ENCODE results near the gene DMKN.
"Not testable (repeated sequence)": the region's sequence is repeated elsewhere in the genome, so short reads cannot be mapped to it uniquely, and the experiment has no call there.

The DMKN gene

GRCh38 chr19:35478794-35479677 lies 34.4 kb downstream of the DMKN start:
- H3K4me1 ChIP-seq (ENCODE audit: control insufficient read depth, insufficient read depth, low read length): no peaks in the 10 kb centered on the region
- H3K4me3 ChIP-seq (ENCODE audit: low read length in 2 of 2): no peak overlapping the region
- H3K9me3 ChIP-seq (ENCODE audit: control insufficient read depth in 2 of 2, low read length in 2 of 2): no peaks in the 10 kb centered on the region
- H3K27ac ChIP-seq (ENCODE audit: low read length): no peak overlapping the region
- H3K27me3 ChIP-seq (ENCODE audit: control insufficient read depth in 1 of 2, insufficient read depth in 2 of 2, low read length in 2 of 2): no peaks in the 10 kb centered on the region
- H3K9ac ChIP-seq (ENCODE audit: low read length in 2 of 2): no peak overlapping the region
- no peaks in the 10 kb centered on the region for H3K36me3 ChIP-seq (ENCODE audit: control insufficient read depth in 2 of 2, insufficient read depth in 2 of 2, low read length in 2 of 2)

- no peaks in the 10 kb centered on the region for H3K4me1 ChIP-seq (ENCODE audit: control insufficient read depth, insufficient read depth, low read length)
- H3K9me3 ChIP-seq (ENCODE audit: control insufficient read depth in 2 of 2, low read length in 2 of 2): no peaks in the 10 kb centered on the region
- H3K27ac ChIP-seq (ENCODE audit: low read length): no peak overlapping the region
- no peak overlapping the region for H3K9ac ChIP-seq (ENCODE audit: low read length in 2 of 2)
- H3K36me3 ChIP-seq (ENCODE audit: control insufficient read depth in 2 of 2, insufficient read depth in 2 of 2, low read length in 2 of 2): no peaks in the 10 kb centered on the region
- H3K27me3 ChIP-seq (ENCODE audit: control insufficient read depth in 1 of 2, insufficient read depth in 2 of 2, low read length in 2 of 2): no peaks in the 10 kb centered on the region
- no peak overlapping the region for H3K4me3 ChIP-seq (ENCODE audit: low read length in 2 of 2)
These were observed 37.3 kb downstream of the DMKN start for GRCh38 chr19:35476149-35476548.

GRCh38 chr19:35474594-35474993 lies 38.9 kb downstream of the DMKN start:
- H3K4me3 ChIP-seq (ENCODE audit: low read length in 2 of 2); H3K36me3 ChIP-seq (ENCODE audit: control insufficient read depth in 2 of 2, insufficient read depth in 2 of 2, low read length in 2 of 2); H3K9me3 ChIP-seq (ENCODE audit: control insufficient read depth in 2 of 2, low read length in 2 of 2); H3K9ac ChIP-seq (ENCODE audit: low read length in 2 of 2); H3K27ac ChIP-seq (ENCODE audit: low read length); H3K4me1 ChIP-seq (ENCODE audit: control insufficient read depth, insufficient read depth, low read length); H3K27me3 ChIP-seq (ENCODE audit: control insufficient read depth in 1 of 2, insufficient read depth in 2 of 2, low read length in 2 of 2): not testable (repeated sequence)

- Histone ChIP-seq H3K4me1 (ENCODE audit: control insufficient read depth, insufficient read depth, low read length) (no peaks in the 10 kb centered on the region), H3K27ac (ENCODE audit: low read length) (no peak overlapping the region), H3K36me3 (ENCODE audit: control insufficient read depth in 2 of 2, insufficient read depth in 2 of 2, low read length in 2 of 2) (no peaks in the 10 kb centered on the region), H3K4me3 (ENCODE audit: low read length in 2 of 2) (no peak overlapping the region), H3K9me3 (ENCODE audit: control insufficient read depth in 2 of 2, low read length in 2 of 2) (no peaks in the 10 kb centered on the region), H3K9ac (ENCODE audit: low read length in 2 of 2) (no peak overlapping the region), H3K27me3 (ENCODE audit: control insufficient read depth in 1 of 2, insufficient read depth in 2 of 2, low read length in 2 of 2) (no peaks in the 10 kb centered on the region)
These were observed 39.3 kb downstream of the DMKN start for GRCh38 chr19:35474104-35474503.

- Histone ChIP-seq H3K4me3 (ENCODE audit: low read length in 2 of 2) (no peak overlapping the region), H3K9me3 (ENCODE audit: control insufficient read depth in 2 of 2, low read length in 2 of 2) (no peaks in the 10 kb centered on the region), H3K9ac (ENCODE audit: low read length in 2 of 2) (no peak overlapping the region), H3K4me1 (ENCODE audit: control insufficient read depth, insufficient read depth, low read length) (no peaks in the 10 kb centered on the region), H3K36me3 (ENCODE audit: control insufficient read depth in 2 of 2, insufficient read depth in 2 of 2, low read length in 2 of 2) (no peaks in the 10 kb centered on the region), H3K27ac (ENCODE audit: low read length) (no peak overlapping the region), H3K27me3 (ENCODE audit: control insufficient read depth in 1 of 2, insufficient read depth in 2 of 2, low read length in 2 of 2) (peaks cover 2 to 4% of the 10 kb centered on the region in 2 donors)
These were observed 41.5 kb downstream of the DMKN start for GRCh38 chr19:35471946-35472345.

GRCh38 chr19:35471075-35471474 lies 42.4 kb downstream of the DMKN start:
- H3K9ac ChIP-seq (ENCODE audit: low read length in 2 of 2); H3K27me3 ChIP-seq (ENCODE audit: control insufficient read depth in 1 of 2, insufficient read depth in 2 of 2, low read length in 2 of 2); H3K9me3 ChIP-seq (ENCODE audit: control insufficient read depth in 2 of 2, low read length in 2 of 2); H3K4me3 ChIP-seq (ENCODE audit: low read length in 2 of 2); H3K4me1 ChIP-seq (ENCODE audit: control insufficient read depth, insufficient read depth, low read length); H3K27ac ChIP-seq (ENCODE audit: low read length); H3K36me3 ChIP-seq (ENCODE audit: control insufficient read depth in 2 of 2, insufficient read depth in 2 of 2, low read length in 2 of 2): not testable (repeated sequence)

GRCh38 chr19:35470128-35470527 lies 43.3 kb downstream of the DMKN start:
- no peaks in the 10 kb centered on the region for H3K36me3 ChIP-seq (ENCODE audit: control insufficient read depth in 2 of 2, insufficient read depth in 2 of 2, low read length in 2 of 2)
- H3K4me1 ChIP-seq (ENCODE audit: control insufficient read depth, insufficient read depth, low read length): no peaks in the 10 kb centered on the region
- H3K9me3 ChIP-seq (ENCODE audit: control insufficient read depth in 2 of 2, low read length in 2 of 2): no peaks in the 10 kb centered on the region
- H3K9ac ChIP-seq (ENCODE audit: low read length in 2 of 2): no peak overlapping the region
- H3K4me3 ChIP-seq (ENCODE audit: low read length in 2 of 2): no peak overlapping the region
- peaks cover 2 to 4% of the 10 kb centered on the region in 2 donors for H3K27me3 ChIP-seq (ENCODE audit: control insufficient read depth in 1 of 2, insufficient read depth in 2 of 2, low read length in 2 of 2)
- no peak overlapping the region for H3K27ac ChIP-seq (ENCODE audit: low read length)

GRCh38 chr19:35468637-35469036 lies 44.8 kb downstream of the DMKN start:
- Histone ChIP-seq H3K4me1 (ENCODE audit: control insufficient read depth, insufficient read depth, low read length) (no peaks in the 10 kb centered on the region), H3K4me3 (ENCODE audit: low read length in 2 of 2) (no peak overlapping the region), H3K9me3 (ENCODE audit: control insufficient read depth in 2 of 2, low read length in 2 of 2) (no peaks in the 10 kb centered on the region), H3K9ac (ENCODE audit: low read length in 2 of 2) (no peak overlapping the region), H3K27ac (ENCODE audit: low read length) (no peak overlapping the region), H3K36me3 (ENCODE audit: control insufficient read depth in 2 of 2, insufficient read depth in 2 of 2, low read length in 2 of 2) (no peaks in the 10 kb centered on the region), H3K27me3 (ENCODE audit: control insufficient read depth in 1 of 2, insufficient read depth in 2 of 2, low read length in 2 of 2) (peaks cover 2 to 4% of the 10 kb centered on the region in 2 donors)

GRCh38 chr19:35466259-35466658 lies 47.2 kb downstream of the DMKN start:
- no peak overlapping the region for H3K4me3 ChIP-seq (ENCODE audit: low read length in 2 of 2)
- no peaks in the 10 kb centered on the region for H3K36me3 ChIP-seq (ENCODE audit: control insufficient read depth in 2 of 2, insufficient read depth in 2 of 2, low read length in 2 of 2)
- no peak overlapping the region for H3K9ac ChIP-seq (ENCODE audit: low read length in 2 of 2)
- H3K4me1 ChIP-seq (ENCODE audit: control insufficient read depth, insufficient read depth, low read length): no peaks in the 10 kb centered on the region
- H3K9me3 ChIP-seq (ENCODE audit: control insufficient read depth in 2 of 2, low read length in 2 of 2): no peaks in the 10 kb centered on the region
- H3K27ac ChIP-seq (ENCODE audit: low read length): no peak overlapping the region
- H3K27me3 ChIP-seq (ENCODE audit: control insufficient read depth in 1 of 2, insufficient read depth in 2 of 2, low read length in 2 of 2): peaks cover 2 to 4% of the 10 kb centered on the region in 2 donors

GRCh38 chr19:35462956-35463355 lies 50.5 kb downstream of the DMKN start:
- not testable (repeated sequence) for H3K36me3 ChIP-seq (ENCODE audit: control insufficient read depth in 2 of 2, insufficient read depth in 2 of 2, low read length in 2 of 2); H3K27ac ChIP-seq (ENCODE audit: low read length); H3K27me3 ChIP-seq (ENCODE audit: control insufficient read depth in 1 of 2, insufficient read depth in 2 of 2, low read length in 2 of 2); H3K9ac ChIP-seq (ENCODE audit: low read length in 2 of 2); H3K4me3 ChIP-seq (ENCODE audit: low read length in 2 of 2); H3K9me3 ChIP-seq (ENCODE audit: control insufficient read depth in 2 of 2, low read length in 2 of 2); H3K4me1 ChIP-seq (ENCODE audit: control insufficient read depth, insufficient read depth, low read length)

GRCh38 chr19:35462476-35462953 lies 50.9 kb downstream of the DMKN start:
- no peak overlapping the region for H3K27ac ChIP-seq (ENCODE audit: low read length)
- no peaks in the 10 kb centered on the region for H3K9me3 ChIP-seq (ENCODE audit: control insufficient read depth in 2 of 2, low read length in 2 of 2)
- H3K36me3 ChIP-seq (ENCODE audit: control insufficient read depth in 2 of 2, insufficient read depth in 2 of 2, low read length in 2 of 2): no peaks in the 10 kb centered on the region
- H3K4me1 ChIP-seq (ENCODE audit: control insufficient read depth, insufficient read depth, low read length): peaks cover 6% of the 10 kb centered on the region
- peak overlapping the region in 1 of 2 donors; percentile 15 for H3K4me3 ChIP-seq (ENCODE audit: low read length in 2 of 2)
- H3K27me3 ChIP-seq (ENCODE audit: control insufficient read depth in 1 of 2, insufficient read depth in 2 of 2, low read length in 2 of 2): peaks cover 0 to 2% of the 10 kb centered on the region in 2 donors
- H3K9ac ChIP-seq (ENCODE audit: low read length in 2 of 2): no peak overlapping the region

All from stomach smooth muscle (tissue), 2 donors.